Posterior cingulate gyrus (tissue), 11 donors: Measurements from ENCODE around the gene KIAA0319L.
"Not testable (repeated sequence)": the region's sequence is repeated elsewhere in the genome, so short reads cannot be mapped to it uniquely, and the experiment has no call there.

Experiments used
- DNase-seq, 10 donors: peaks; one replicate each; pipeline versions ENCODE4 v3.0.0 to v3.0.0-alpha.2; 2020 to 2021; ENCODE audit warnings: mixed read lengths in 3 of 10
- intact Hi-C: fragments of 100-400 bp; cut with DNase I; formaldehyde crosslinking; loops from one replicate; pipeline ENCODE4 v1.15.1; 2023

The KIAA0319L gene

GRCh38 chr1:35585281-35585680 lies 28.1 kb upstream of the KIAA0319L start:
- intact Hi-C loops: no loop called here
- DNase-seq: peak in 1 of 10 donors; percentile 39

GRCh38 chr1:35581621-35582020 lies 24.4 kb upstream of the KIAA0319L start:
- intact Hi-C loops: not testable (repeated sequence)
- peak in 1 of 10 donors; percentile 51 for DNase-seq

GRCh38 chr1:35580949-35581388 lies 23.8 kb upstream of the KIAA0319L start:
- intact Hi-C loops: no loop called here

GRCh38 chr1:35577071-35577998 lies 20.1 kb upstream of the KIAA0319L start:
- peak in 2 of 10 donors; percentile 76 to 80 for DNase-seq
- intact Hi-C loops: no loop called here

More at GRCh38 chr1:35580949-35581388, 23.8 kb upstream of the KIAA0319L start:
- no peak for DNase-seq

GRCh38 chr1:35576766-35577070 lies 19.5 kb upstream of the KIAA0319L start:
- peak in 2 of 10 donors; percentile 34 to 56 for DNase-seq
- intact Hi-C loops: not testable (repeated sequence)

GRCh38 chr1:35576061-35576765 lies 19.0 kb upstream of the KIAA0319L start:
- intact Hi-C loops: no loop called here
- peak in 2 of 10 donors; percentile 26 to 51 for DNase-seq

- DNase-seq: peak in 1 of 10 donors; percentile 16
- intact Hi-C loops: no loop called here
Observed at GRCh38 chr1:35575416-35575958, 18.3 kb upstream of the KIAA0319L start.

GRCh38 chr1:35574655-35575415 lies 17.6 kb upstream of the KIAA0319L start:
- DNase-seq: peak in 2 of 10 donors; percentile 72 to 78
- intact Hi-C loops: no loop called here

- intact Hi-C loops: no loop called here
- DNase-seq: peak in 2 of 10 donors; percentile 72 to 82
Observed at GRCh38 chr1:35574125-35574654, 17.0 kb upstream of the KIAA0319L start.

GRCh38 chr1:35573198-35574124 lies 16.3 kb upstream of the KIAA0319L start, which contains the start of gene TFAP2E:
TFAP2E (plus strand) TSS chr1:35573314; CDS start chr1:35573578, 264 bp downstream.
- intact Hi-C loops: no loop called here
- peak; percentile 52 to 96 (median 74) for DNase-seq

GRCh38 chr1:35572296-35572695 lies 15.1 kb upstream of the KIAA0319L start:
- no peak for DNase-seq
- intact Hi-C loops: no loop called here

- intact Hi-C loops: no loop called here
Observed at GRCh38 chr1:35571263-35571662, 14.1 kb upstream of the KIAA0319L start.

GRCh38 chr1:35570589-35571137 lies 13.5 kb upstream of the KIAA0319L start:
- peak in 2 of 10 donors; percentile 48 to 58 for DNase-seq
- intact Hi-C loops: no loop called here

More at GRCh38 chr1:35571263-35571662, 14.1 kb upstream of the KIAA0319L start:
- DNase-seq: peak in 1 of 10 donors; percentile 40

GRCh38 chr1:35569936-35570335 lies 12.7 kb upstream of the KIAA0319L start:
- DNase-seq: peak in 1 of 10 donors; percentile 2
- intact Hi-C loops: loop anchor here (1.0 to 5.0 kb wide), 2 partner anchors 157 to 202 kb away; no protein-coding TSS in a partner anchor

- intact Hi-C loops: loop anchor here (1.0 to 5.0 kb wide), 2 partner anchors 158 to 203 kb away; no protein-coding TSS in a partner anchor
- peak in 8 of 10 donors; percentile 57 to 96 (median 80) for DNase-seq
Observed at GRCh38 chr1:35568975-35569395, 11.8 kb upstream of the KIAA0319L start.

- peak in 1 of 10 donors; percentile 17 for DNase-seq
- intact Hi-C loops: loop anchor here (5.0 kb wide), 1 partner anchor 204 kb away; no protein-coding TSS in a partner anchor
Observed at GRCh38 chr1:35567947-35568558, 10.8 kb upstream of the KIAA0319L start.

- intact Hi-C loops: loop anchor here (5.0 kb wide), 1 partner anchor 207 kb away; no protein-coding TSS in a partner anchor
- peak in 1 of 10 donors; percentile 57 for DNase-seq
Observed at GRCh38 chr1:35565742-35566133, 8.5 kb upstream of the KIAA0319L start.
